Hypothalamus (tissue), 51 donors: ENCODE data around the gene NR4A1.
"Not testable (repeated sequence)": the region's sequence is repeated elsewhere in the genome, so short reads cannot be mapped to it uniquely, and the experiment has no call there.

Experiments
- DNase-seq, 51 donors: peaks; one replicate each; lab custom pipeline; 2025; lab: John Stamatoyannopoulos, UW

Gene NR4A1

DNA sequence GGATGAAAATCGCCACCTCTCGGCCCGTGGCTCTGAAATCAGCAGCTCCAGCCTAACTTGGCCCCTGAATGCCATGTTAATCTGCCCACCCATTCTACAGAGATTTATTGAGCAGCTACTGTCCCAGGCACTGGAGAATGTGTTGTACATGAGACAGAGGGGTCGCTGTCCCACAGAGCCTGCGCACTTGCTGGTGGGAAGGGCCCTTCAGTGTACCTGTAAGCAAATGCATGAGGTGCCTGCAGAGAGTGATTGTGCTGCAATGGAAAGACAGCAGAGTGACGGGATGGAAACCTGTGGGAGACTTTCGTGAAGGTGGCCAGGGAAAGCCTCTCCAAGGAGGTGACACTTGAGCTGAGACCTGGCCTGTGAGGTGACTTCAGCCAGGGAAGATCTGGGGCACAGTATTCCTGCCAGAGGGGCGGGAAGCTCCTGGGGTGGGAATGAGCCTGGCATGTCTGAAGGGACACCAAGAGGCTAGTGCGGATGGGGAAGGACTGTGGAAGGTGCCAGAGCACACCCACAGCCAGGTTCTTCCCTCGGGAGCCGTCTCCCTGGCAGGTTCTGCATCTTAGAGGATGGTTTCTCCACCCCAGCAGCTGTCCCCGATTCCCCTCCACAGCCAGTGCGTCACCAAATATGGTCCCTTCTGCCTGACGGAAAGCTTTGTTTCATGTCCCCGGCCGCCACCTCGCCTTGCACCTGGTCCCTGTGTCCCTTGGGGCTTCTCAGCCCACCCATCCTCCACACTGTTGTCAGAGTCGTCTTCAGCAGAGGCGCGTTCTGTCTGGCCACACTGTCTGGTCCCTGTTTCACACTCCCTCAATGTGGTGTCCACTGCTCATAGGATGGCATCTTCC is 36.9 kb downstream of the NR4A1 start:
- DNase-seq = peak in 1 of 51 donors; percentile 53

DNA sequence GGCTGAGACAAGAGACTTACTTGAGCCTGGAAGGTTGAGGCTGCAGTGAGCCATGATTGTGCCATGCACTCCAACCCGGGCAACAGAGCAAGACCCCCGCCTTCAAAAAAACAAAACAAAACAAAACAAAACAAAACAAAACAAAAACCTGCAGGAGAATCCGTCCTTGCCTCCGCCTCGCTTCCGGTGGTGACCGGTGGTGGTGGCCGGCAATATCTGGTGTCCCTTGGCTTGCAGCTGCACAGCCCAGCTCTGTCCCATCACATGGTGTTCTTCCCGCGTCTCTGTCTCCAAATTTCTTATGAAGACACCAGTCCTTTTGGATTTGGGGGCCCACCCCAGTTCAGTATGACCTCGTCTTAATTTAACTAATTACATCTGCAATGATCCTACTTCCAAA is 38.2 kb downstream of the NR4A1 start:
- DNase-seq = no peak

DNA sequence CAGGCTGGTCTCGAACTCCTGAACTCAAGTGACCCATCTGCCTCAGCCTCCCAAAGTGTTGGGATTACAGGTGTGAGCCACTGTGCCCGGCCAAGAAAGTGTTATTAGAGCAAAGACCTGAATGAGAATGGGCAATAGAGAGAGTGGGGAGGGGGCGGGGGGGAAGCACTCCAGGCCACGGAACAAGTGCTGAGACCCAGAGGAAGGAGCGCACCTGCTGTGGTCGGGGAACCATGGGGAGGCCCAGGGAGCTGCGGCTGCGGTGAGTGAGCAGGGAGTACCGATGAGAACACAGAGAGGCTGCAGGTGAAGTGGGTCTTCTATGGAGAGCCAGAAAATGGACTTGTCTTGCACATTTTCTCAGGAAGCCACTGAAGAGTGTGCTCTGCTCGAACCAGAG is 39.0 kb downstream of the NR4A1 start:
- no peak for DNase-seq

DNA sequence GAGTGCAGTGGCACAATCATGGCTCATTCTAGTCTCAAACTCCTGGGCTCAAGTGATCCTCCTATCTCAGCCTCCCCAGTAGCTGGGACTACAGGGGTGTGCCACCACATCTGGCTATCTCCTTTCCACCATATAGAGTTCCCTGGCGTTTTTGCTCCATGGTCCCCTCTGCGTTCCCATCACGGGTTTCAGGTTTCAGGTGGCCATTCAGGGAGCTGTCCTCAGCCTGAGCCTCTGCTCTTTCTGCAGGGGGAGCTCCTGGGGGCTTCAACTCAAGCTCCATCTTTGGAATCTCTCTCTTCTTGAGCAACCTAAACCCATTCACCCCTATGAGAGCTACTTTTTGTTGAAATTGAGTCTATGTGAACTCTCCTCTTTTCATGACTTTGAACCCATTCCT is 39.8 kb downstream of the NR4A1 start:
- DNase-seq = no peak

GRCh38 chr12:52091869-52092268 is 40.6 kb downstream of the NR4A1 start:
- no peak for DNase-seq

DNA sequence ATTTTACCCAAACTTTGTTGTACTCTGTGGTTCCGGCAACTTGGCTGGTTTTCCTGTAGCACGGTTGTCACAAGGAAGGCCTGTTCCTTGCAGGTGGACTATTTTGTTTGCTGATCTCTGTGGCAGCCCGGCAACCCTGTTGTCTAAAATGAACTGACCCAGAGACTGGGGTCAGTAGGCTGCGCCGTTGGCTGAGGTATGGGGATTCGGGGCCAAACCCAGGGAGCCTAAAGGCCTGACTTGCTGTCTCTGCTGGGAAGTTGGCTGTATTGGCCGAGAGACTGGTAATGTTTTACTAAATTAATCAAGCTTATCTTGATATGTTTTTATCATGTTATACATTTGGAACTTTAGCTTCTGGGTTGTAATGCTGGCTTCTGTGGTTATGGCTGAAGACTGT is 42.1 kb downstream of the NR4A1 start:
- DNase-seq = no peak

DNA sequence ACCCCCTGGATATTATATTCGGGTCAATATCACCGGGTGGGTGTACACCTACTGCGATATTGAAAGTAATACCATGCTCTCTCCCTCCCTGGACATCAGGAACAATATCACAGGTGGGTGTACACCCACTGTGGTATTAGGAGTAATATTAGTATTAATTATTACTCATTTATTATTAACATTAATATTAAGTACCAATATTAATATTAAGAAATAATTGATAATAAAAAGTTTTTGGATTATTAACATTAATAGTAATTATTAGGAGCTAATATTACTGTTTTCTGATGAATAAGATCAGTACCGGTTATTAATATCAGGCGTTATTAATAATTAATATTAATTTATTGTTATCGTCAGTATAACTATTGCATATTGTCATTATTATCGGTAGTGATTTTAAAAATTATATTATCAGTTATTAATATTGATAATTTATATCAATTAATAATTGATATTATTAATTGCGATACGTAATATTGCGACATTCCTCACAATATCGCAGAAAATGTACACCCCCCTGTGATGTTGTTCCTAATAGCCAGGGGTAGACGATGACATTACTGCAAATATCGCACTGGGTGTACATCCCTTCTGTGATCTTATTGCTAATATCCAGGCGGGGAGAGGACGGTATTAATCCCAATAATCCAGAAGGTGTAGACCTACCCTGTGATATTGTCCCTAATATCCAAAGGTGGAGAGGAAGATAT is 45.2 kb downstream of the NR4A1 start:
- no peak for DNase-seq

- no peak for DNase-seq
Measured at GRCh38 chr12:52097045-52097666, 45.9 kb downstream of the NR4A1 start.

DNA sequence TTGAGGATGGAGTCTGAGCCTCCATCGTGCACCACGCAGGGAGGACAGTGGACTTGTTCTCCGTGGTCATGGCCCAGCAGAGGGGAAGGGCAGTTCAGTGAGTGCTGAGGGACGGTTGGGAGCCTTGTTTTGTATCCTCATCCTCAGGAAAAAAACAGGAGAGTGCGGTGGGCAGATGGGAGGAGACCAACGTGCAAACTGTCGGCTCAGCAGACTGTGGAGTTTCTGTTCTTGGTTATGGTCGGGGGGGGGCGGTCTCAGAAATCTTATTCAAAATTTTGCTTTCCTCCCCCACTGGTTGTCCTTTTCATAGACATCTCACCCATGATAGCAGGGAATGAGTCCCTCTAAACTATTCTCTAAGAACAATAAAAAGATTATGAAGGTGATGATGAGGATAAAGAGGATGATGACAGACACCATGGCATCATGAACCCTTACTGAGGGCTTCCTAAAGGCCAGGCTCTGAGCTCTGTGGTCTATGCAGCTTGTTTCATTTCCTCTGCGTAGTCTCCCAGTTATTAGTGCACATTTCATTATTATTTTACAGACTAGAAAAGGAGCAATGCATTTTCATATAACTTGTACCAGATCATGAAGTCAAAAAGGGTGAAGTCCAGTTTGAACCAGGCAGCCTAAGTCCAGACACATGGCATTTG is 53.3 kb downstream of the NR4A1 start:
- not testable (repeated sequence) for DNase-seq
